ENCODE results near the gene CYP11A1.
A peak's percentile ranks its signal among the peaks of the same experiment; 100 is the strongest.
"Not testable (repeated sequence)": the region's sequence is repeated elsewhere in the genome, so short reads cannot be mapped to it uniquely, and the experiment has no call there.

CYP11A1 gene

DNA sequence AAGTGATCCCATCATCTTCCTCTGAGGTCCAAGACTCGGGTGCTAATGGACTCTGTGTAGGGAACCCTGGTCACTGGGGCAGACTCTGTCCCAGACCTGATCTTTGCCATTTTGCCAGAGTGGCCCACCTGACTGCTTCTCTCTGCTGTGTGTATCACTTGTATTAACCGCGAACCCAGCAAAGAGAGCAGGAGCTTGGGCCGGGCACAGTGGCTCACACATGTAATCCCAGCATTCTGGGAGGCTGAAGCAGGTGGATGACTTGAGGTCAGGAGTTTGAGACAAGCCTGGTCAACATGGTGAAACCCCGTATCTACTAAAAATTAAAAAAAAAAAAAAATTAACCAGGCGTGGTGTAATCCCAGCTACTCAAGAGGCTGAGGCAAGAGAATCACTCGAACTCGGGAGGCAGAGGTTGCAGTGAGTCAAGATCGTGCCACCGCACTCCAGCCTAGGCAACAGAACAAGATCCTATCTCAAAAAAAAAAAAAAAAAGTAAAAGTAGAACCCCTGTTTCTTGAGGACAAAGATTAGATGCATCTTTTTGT, 32.9 kb upstream of the CYP11A1 start:
- no peak for DNase-seq

GRCh38 chr15:74399511-74400312, 32.3 kb upstream of the CYP11A1 start:
- DNase-seq: no peak

DNA sequence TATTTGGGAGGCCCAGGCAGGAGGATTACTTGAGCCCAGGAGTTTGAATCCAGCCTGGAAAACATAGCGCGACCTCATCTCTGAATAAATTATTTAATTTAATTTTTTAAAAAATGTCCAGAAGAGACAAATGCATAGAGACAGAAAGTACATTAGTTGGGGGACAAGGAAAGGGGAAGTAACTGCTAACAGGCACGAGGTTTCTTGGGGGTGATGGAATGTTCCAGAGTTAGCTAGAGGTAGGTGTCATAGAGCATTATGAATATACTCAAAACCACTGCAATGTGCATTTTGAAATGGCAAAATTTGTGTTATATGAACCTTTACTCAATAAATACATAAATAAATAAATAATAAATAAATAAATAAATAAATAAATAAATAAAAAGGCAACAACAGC, 31.7 kb upstream of the CYP11A1 start:
- DNase-seq: peak; percentile 59

DNA sequence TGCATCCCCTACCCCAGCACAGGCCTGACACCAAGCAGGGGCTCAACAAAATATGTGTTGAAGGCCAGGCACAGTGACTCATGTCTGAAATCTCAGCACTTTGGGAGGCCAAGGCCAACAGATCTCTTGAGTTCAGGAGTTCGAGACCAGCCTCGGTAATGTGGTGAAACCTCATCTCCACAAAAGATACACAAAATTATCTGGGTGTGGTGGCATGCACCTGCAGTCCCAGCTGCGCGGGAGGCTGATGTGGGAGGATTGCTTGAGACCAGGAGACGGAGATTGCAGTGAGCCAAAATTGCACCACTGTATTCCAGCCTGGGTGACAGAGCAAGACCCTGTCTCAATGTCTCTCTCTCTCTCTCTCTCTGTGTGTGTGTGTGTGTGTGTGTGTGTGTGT, 30.7 kb upstream of the CYP11A1 start:
- DNase-seq: no peak

- no peak for DNase-seq
Observed at GRCh38 chr15:74397239-74398068, 30.0 kb upstream of the CYP11A1 start.

- peak; percentile 83 for DNase-seq
Observed at GRCh38 chr15:74396445-74397238, 29.2 kb upstream of the CYP11A1 start.

DNA sequence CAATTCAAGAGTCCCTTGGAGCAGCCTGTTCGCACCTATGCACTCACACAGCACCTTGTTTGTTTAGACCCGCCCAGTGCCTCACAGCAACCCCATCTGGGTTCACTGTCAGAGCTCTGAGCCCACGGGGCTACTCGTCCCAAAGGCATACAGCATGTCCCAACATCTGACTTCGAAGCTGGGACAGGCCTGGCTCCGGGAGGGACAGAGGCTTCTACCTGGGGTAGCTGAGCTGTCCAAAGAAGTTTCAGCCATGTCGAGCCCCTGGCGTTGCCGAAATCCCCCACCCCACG, 28.6 kb upstream of the CYP11A1 start:
- DNase-seq: no peak

DNA sequence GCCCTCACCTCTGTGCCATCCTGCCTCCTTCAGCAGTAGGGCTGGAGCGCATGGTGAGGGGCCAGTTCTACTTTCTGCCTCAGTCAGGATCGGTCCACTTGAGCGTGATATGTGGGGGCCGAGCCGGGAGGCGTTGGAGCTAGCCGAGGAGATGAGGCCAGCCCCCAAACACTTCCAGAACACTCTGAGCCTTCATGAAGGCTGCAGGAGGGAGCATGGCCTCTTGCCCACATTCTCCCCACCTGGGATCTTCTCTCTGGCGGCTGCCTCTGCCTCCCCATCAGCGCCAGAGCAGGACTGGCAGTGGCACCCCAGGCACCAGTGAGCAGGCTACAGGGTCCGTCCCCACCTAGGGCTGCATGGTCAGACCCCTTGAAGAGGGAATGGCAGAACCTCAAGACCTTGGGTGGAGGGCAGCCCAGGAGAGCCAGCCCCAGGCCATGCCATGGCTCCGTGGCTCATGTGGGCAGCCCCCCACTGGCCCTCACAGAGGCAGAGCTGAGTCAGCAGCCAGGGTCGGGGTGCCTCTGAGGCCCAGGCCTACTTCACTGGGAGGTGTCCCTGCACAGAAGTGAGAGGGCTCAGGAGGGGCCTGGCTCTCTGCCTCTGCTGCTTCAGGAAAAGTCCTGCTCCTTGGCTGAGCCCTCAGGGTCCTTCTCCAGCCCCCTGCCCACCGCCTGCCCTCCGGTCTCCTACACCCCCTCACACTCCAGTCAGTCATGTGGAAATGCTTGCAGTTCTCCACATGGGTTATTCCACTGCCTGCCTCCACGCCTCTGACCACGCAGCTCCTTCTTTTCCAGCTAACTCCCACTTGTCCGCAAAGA, 28.1 kb upstream of the CYP11A1 start:
- DNase-seq: no peak

GRCh38 chr15:74394090-74394846, 26.8 kb upstream of the CYP11A1 start:
- DNase-seq: no peak

GRCh38 chr15:74393423-74393822, 26.0 kb upstream of the CYP11A1 start:
- DNase-seq: no peak

GRCh38 chr15:74392902-74393301, 25.5 kb upstream of the CYP11A1 start:
- no peak for DNase-seq

- no peak for DNase-seq
Observed at GRCh38 chr15:74392451-74392830, 25.0 kb upstream of the CYP11A1 start.

GRCh38 chr15:74391582-74392450, 24.4 kb upstream of the CYP11A1 start:
- DNase-seq: no peak

DNA sequence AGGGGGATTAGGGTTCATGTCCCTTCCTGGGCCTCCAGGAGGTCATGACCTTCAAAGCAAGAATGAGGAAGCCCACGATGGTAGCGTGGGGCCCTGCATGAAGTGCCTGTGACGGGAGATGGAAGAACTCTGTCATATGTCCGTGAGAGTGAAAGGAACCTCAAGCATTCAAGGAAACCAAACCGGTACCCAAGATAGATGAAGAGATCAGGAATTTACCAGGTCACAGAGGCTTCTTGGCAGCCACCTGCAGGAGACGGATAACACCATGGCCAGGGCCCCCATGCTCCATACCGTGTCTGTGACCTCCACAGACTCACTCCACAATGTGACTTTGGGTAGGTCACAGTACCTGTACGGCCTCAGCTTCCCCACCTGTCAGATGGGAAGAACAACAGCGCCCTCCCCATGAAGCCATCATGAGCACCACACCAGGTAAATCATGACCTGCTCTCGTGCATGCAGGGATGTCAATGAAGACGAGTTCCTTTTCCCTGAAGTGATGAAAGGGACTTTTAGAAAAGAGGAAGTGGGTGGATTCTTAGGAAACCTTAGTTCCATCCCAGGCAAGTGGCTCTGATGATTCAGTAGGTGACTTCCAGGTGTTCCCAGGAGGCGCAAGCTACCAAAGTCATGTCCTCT, 23.3 kb upstream of the CYP11A1 start:
- peak; percentile 40 for DNase-seq

DNA sequence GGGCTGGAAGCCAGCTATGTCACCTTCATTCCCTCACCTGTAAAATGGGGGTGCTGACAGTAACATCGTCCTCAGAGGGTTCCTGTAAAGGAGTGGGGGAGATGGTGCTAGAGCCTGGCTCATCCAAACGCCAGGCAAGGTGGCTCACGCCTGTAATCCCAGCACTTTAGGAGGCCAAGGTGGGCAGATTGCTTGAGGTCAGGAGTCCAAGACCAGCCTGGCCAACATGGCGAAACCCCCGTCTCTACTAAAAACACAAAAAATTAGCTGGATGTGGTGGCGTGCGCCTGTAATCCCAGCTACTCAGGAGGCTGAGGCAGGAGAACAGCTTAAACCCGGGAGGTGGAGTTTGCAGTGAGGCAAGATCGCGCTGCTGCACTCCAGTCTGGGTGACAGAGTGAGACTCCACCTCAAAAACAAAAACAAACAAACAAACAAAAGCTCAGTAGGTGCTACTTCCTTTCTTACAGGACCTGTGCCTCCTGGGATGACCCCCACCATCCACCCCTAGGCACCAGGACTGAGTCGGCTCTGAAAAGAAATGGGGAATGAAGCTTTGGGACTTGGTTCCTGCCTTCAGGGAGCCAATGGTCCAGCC, 22.7 kb upstream of the CYP11A1 start:
- DNase-seq: not testable (repeated sequence)

- DNase-seq: no peak
Observed at GRCh38 chr15:74389241-74390048, 22.0 kb upstream of the CYP11A1 start.

GRCh38 chr15:74388363-74388951, 21.0 kb upstream of the CYP11A1 start:
- DNase-seq: no peak

Measured in inflammatory macrophage treated with lipopolysaccharide for 4 hours (primary cell).